Muscle of leg (tissue), 11 donors: Measurements from ENCODE around the gene MLNR. TPM values are rescaled to one million over a fixed set of nuclear protein-coding genes. Genes with fewer than 3 reads are reported as not detected.

Experiments
- DNase-seq: peaks from one replicate; pipeline ENCODE4 v3.0.0; 2013
- H3K27ac ChIP-seq: one replicate; pipeline ENCODE4 v1.5.1; 2013; ENCODE audit warnings: mild to moderate bottlenecking, low read length, control low read depth
- H3K27me3 ChIP-seq: one replicate; pipeline ENCODE4 v1.6.1; 2013; ENCODE audit warnings: low read length; ENCODE audit not compliant: control insufficient read depth, insufficient read depth
- H3K36me3 ChIP-seq: one replicate; pipeline ENCODE4 v1.6.1; 2013; ENCODE audit warnings: low read length; ENCODE audit not compliant: control insufficient read depth, insufficient read depth
- H3K4me1 ChIP-seq: one replicate; pipeline ENCODE4 v1.6.1; 2013; ENCODE audit warnings: low read length; ENCODE audit not compliant: control insufficient read depth, insufficient read depth
- H3K4me3 ChIP-seq: one replicate; pipeline ENCODE4 v1.5.1; 2013; ENCODE audit warnings: low read length, control low read depth
- H3K9me3 ChIP-seq: replicated peaks from 2 replicates; pipeline ENCODE4 v1.6.1; 2013; ENCODE audit warnings: low read depth, low read length; ENCODE audit not compliant: control insufficient read depth
- WGBS: methylation state at CpG from one replicate; pipeline ENCODE4 v1.1.5; 2013; ENCODE audit warnings: missing lambda C conversion rate; ENCODE audit not compliant: insufficient coverage; 5-methylcytosine and 5-hydroxymethylcytosine counted together
- polyA plus RNA-seq, 8 donors: library from polyadenylated mRNA; unstranded; fragments of 120-200 nt; gene quantifications; one replicate each; pipeline versions ENCODE4 v1.2.1 to v1.2.3, GENCODE V29; 2013; ENCODE audit warnings: inconsistent platforms in 1 of 8, low replicate concordance in 1 of 8; ENCODE audit not compliant: insufficient read length in 8 of 8, insufficient read depth in 1 of 8
- total RNA-seq: library from RNA; stranded (reverse); fragments of 120-200 nt; gene quantifications from one replicate; pipeline ENCODE4 v1.2.4, GENCODE V29; 2013

Gene MLNR
- total and polyA plus RNA-seq, 9 donors = 0.10 TPM; not detected in 8

DNA sequence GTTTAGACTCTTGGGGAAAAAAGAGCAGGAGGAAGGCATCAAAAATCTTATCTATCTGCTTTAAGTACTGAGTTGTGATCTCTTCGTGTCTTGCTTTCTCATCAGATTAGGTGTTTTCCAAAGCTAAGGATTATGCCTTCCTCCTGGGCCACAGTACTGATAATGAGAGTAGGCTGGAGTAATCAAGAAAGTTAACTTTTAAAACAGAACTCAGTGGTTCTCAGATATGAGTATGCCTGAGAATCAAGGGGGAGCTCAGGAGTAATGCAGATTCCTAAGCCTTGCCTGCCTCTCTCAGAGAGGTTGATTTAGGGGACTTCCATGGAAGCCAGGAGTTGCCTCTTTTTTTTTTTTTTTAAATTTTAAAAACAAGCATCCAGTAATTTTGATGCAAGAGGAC is 51.1 kb downstream of the MLNR start:
- 67% methylated on average over 1 of the region's 1 CpG for WGBS
- H3K27me3 ChIP-seq = no peaks in the 10 kb centered on the region

More for the DNA sequence above, 51.1 kb downstream of the MLNR start:
- Histone ChIP-seq H3K4me1 (no peaks in the 10 kb centered on the region), H3K9me3 (no peaks in the 10 kb centered on the region), H3K27ac (no peak overlapping the region), H3K4me3 (no peak overlapping the region), H3K36me3 (peaks cover 6% of the 10 kb centered on the region)
- DNase-seq = no peak

Other genes with a start within 250 kb of the MLNR start
- gene FNDC3A, start 244.4 kb upstream of the MLNR start, total RNA-seq = 39.2 TPM
- gene FNDC3A, start 244.4 kb upstream of the MLNR start, polyA plus RNA-seq = 10 to 100 TPM; 26.4 to 46.0 (median 37.2) TPM
- 6.3 TPM for gene CDADC1, start 27.6 kb downstream of the MLNR start, total RNA-seq
- gene CDADC1, start 27.6 kb downstream of the MLNR start, polyA plus RNA-seq = 10 to 100 TPM in 2 of 8 donors, 1 to 10 TPM in 6; 6.8 to 12.3 (median 9.1) TPM
- 4.3 TPM for gene CAB39L, start 223.7 kb downstream of the MLNR start, total RNA-seq
- 1 to 10 TPM; 3.5 to 6.1 (median 4.5) TPM for gene CAB39L, start 223.7 kb downstream of the MLNR start, polyA plus RNA-seq
- 11.0 TPM for gene SETDB2, start 223.9 kb downstream of the MLNR start, total RNA-seq
- 1 to 10 TPM; 6.7 to 8.8 (median 7.6) TPM for gene SETDB2, start 223.9 kb downstream of the MLNR start, polyA plus RNA-seq